Muscle layer of colon (tissue), 2 donors: ENCODE data around the gene SHISA4.

Experiments
- H3K27ac ChIP-seq: one replicate; pipeline ENCODE4 v1.7.0; 2013; ENCODE audit warnings: low read depth, mild to moderate bottlenecking, low read length, moderate library complexity
- H3K27me3 ChIP-seq, 2 donors: one replicate each; pipeline ENCODE4 v1.7.0; 2013; ENCODE audit warnings: low read length in 2 of 2, mild to moderate bottlenecking in 2 of 2; ENCODE audit not compliant: insufficient read depth in 2 of 2, control insufficient read depth in 1 of 2
- H3K36me3 ChIP-seq: one replicate; pipeline ENCODE4 v1.7.0; 2013; ENCODE audit warnings: mild to moderate bottlenecking, low read length; ENCODE audit not compliant: insufficient read depth
- H3K4me1 ChIP-seq: one replicate; pipeline ENCODE4 v1.7.0; 2013; ENCODE audit warnings: mild to moderate bottlenecking, low read length; ENCODE audit not compliant: insufficient read depth
- H3K4me3 ChIP-seq, 2 donors: one replicate each; pipeline ENCODE4 v1.7.0; 2013; ENCODE audit warnings: low read length in 2 of 2, low read depth in 1 of 2, mild to moderate bottlenecking in 1 of 2, moderate library complexity in 1 of 2
- H3K9ac ChIP-seq: one replicate; pipeline ENCODE4 v1.7.0; 2013; ENCODE audit warnings: low read length
- H3K9me3 ChIP-seq: one replicate; pipeline ENCODE4 v1.7.0; 2013; ENCODE audit warnings: mild to moderate bottlenecking, low read length
- donor health status: abdominal sarcoma.
- donor health status: Adenocarcinoma of cecum.

The SHISA4 gene

DNA sequence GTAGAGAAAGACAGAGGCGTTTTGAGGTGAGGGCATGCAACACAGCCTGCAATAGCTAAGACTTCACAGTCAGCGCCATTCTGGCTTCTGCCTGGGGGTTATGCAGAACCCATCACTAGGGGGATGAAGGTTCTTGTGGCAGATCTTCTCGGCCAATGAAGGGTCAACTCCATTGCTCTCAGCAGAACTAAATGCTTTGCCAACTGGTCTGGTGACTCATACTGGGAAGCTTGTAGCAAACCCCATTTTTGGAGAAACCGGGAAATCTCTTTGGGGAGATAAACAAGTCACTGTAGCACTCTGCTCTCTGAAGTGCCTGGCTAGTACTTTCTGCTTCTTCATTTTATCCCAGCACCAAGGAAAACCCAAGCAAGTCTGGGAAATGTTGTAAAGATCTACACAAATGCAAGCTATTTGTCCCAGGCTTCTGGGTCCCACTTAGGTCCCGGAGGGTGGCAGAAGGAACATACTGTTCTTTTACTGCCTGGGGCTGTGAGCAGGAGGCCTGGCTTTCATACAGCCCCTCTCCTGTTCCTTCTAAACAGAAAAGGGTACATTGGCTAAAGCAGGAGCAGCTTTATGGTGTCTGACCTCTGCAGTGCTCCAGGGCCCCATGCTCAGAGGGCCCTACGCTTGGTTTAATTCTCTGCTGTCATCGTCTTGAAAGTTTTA is 28.8 kb downstream of the SHISA4 start:
- Histone ChIP-seq H3K36me3 (peaks cover 6% of the 10 kb centered on the region), H3K27me3 (no peaks in the 10 kb centered on the region), H3K4me3 (peak overlapping the region; percentile 34 to 43), H3K4me1 (peaks cover 94% of the 10 kb centered on the region), H3K27ac (peak overlapping the region; percentile 79), H3K9ac (peak overlapping the region; percentile 50), H3K9me3 (no peaks in the 10 kb centered on the region)

DNA sequence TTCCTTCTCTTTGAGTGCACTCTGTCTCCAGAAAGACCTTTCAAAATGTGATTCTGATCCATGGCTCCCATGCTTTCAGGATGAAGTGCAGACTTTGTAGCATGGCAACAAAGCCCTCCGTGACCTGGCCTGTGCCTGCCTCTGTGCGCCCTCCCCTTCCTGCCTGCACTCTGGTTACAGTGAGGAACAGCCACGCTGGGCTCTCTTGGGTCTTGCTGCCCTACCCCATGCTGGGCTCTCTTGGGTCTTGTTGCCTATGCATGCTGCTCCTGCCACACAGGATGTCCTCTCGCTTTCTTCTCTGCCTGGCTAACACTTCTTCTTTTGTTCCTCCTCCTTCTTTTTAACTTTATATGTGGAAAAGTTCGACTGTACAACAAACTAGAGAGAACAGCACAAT is 29.6 kb downstream of the SHISA4 start:
- H3K9ac ChIP-seq, result peak overlapping the region; percentile 50
- H3K27ac ChIP-seq, result peak overlapping the region; percentile 79
- no peaks in the 10 kb centered on the region for H3K9me3 ChIP-seq
- H3K27me3 ChIP-seq, result no peaks in the 10 kb centered on the region
- H3K36me3 ChIP-seq, result peaks cover 6% of the 10 kb centered on the region
- H3K4me1 ChIP-seq, result peaks cover 94% of the 10 kb centered on the region
- H3K4me3 ChIP-seq, result peak overlapping the region; percentile 34 to 43

DNA sequence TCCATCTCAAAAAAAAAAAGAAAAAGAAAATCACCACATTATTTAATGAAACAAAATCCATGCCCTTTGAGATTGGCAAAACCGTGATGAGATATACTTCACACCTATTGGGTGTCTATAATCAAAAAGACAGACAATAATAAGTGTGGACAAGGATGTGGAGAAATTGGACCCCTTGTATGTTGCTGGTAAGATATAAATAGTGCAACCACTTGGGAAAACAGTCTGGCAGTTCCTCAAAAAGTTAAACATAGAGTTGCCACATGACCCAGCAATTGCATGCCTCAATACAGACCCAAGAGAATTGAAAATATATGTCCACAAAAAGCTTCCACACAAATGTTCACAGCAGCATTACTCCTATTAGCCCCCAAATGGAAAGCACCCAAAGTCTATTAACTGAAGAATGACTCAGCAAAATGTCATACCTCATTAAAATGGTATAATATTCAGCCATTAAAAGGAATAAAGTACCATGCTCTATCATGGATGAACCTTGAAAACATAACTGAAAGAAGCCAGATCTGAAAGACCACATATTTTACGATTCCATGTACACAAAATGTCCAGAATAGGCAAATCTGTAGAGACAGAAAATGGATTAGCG is 33.4 kb downstream of the SHISA4 start:
- Histone ChIP-seq H3K9ac (no peak overlapping the region), H3K4me3 (no peak overlapping the region), H3K36me3 (peaks cover 11% of the 10 kb centered on the region), H3K27me3 (no peaks in the 10 kb centered on the region), H3K9me3 (no peaks in the 10 kb centered on the region), H3K4me1 (peaks cover 74% of the 10 kb centered on the region), H3K27ac (no peak overlapping the region)

DNA sequence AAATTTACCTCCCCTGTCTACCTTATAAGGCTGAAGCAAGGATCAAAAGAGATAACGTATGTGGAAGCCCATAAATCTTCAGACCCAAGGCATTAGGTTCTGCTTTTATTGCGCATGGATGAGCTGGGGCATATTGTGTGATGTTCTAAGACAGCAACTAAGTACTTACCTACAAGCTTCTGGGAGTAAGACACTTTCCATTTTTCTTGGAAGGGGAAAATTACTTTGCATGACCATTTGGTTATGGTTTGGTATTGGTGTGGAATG is 36.5 kb downstream of the SHISA4 start:
- Histone ChIP-seq H3K9ac (no peak overlapping the region), H3K27me3 (no peaks in the 10 kb centered on the region), H3K27ac (peak overlapping the region; percentile 54), H3K4me1 (peaks cover 55% of the 10 kb centered on the region), H3K36me3 (peaks cover 26% of the 10 kb centered on the region), H3K9me3 (no peaks in the 10 kb centered on the region), H3K4me3 (no peak overlapping the region)

DNA sequence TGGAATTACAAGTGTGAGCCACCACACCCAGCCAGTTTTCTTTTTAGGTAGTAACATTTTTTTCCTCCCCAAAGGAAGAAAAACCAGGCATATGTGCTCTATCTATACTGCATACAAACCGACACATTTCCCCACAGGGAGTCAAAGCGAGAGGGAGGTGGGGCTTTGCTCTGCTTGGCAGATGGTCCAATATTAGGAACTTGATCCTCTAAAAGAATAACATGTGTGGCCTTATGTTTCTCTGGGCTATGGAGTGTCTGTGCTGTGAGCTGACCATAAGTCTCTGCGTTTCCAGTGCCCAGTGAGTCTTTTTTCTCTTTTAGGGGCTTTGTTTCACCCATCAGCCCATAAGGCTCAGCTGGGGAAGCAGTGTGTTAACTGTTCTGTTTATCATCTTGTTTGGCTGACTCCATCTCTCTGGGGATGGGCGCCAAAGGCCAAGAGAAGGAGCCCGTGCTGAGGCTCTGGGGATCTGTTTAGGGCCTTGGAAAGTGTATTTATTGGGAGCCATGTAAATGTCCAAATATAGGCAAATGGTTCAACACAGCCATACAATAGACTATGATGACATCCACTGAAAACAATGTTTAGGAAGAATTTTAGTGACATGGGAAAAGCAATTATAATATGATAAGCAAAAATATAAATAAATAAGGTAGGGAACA is 37.4 kb downstream of the SHISA4 start:
- Histone ChIP-seq H3K9ac (peak overlapping the region; percentile 36), H3K27ac (peak overlapping the region; percentile 54), H3K4me3 (no peak overlapping the region), H3K36me3 (peaks cover 35% of the 10 kb centered on the region), H3K9me3 (no peaks in the 10 kb centered on the region), H3K4me1 (peaks cover 51% of the 10 kb centered on the region), H3K27me3 (no peaks in the 10 kb centered on the region)

DNA sequence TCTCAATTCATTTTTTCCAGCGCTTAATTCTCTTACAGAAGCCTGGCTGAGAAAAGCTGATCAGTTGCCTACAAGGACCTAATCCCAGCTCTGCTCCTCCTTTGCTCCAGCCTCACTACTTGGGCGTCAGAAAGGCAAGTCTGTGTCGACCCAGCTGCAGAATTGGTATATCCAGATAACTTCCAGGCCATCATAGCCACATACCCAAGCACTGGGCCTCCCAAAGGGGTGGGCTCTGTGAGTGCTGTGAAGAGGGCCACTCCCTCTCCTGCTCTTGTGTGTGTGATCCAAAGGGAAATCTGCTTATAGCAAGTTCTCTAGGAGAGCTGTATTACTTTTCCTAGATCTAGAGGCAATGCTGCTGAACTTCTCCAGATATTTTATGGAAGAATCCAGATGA is 39.6 kb downstream of the SHISA4 start:
- H3K9ac ChIP-seq, result no peak overlapping the region

DNA sequence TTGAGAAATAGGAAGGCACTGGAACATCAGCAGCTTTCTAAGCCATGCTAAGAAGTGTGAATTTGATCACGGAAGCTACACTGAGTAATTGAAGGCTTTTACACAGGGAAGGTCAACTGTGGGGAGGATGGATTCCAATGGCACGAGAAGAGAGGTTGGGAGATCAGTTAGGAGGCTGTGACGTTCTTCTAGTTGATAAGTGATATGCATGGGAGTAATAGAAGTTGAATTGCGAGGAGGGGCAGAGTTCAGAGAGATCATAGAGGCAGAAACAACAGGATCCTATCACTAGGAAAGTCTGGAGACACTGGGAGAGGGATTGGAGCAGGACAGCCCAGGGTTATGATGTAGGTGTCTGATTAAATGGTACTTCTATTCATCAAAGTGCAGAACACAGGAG is 41.4 kb downstream of the SHISA4 start:
- peaks cover 61% of the 10 kb centered on the region for H3K4me1 ChIP-seq
- H3K9me3 ChIP-seq, result no peaks in the 10 kb centered on the region
- H3K36me3 ChIP-seq, result peaks cover 40% of the 10 kb centered on the region
- no peaks in the 10 kb centered on the region for H3K27me3 ChIP-seq
- H3K9ac ChIP-seq, result no peak overlapping the region
- no peak overlapping the region for H3K4me3 ChIP-seq
- peak overlapping the region; percentile 39 for H3K27ac ChIP-seq

More for the DNA sequence above, 39.6 kb downstream of the SHISA4 start:
- no peak overlapping the region for H3K27ac ChIP-seq
- H3K4me1 ChIP-seq, result peaks cover 51% of the 10 kb centered on the region
- H3K27me3 ChIP-seq, result no peaks in the 10 kb centered on the region
- no peak overlapping the region for H3K4me3 ChIP-seq
- H3K9me3 ChIP-seq, result no peaks in the 10 kb centered on the region
- peaks cover 37% of the 10 kb centered on the region for H3K36me3 ChIP-seq

DNA sequence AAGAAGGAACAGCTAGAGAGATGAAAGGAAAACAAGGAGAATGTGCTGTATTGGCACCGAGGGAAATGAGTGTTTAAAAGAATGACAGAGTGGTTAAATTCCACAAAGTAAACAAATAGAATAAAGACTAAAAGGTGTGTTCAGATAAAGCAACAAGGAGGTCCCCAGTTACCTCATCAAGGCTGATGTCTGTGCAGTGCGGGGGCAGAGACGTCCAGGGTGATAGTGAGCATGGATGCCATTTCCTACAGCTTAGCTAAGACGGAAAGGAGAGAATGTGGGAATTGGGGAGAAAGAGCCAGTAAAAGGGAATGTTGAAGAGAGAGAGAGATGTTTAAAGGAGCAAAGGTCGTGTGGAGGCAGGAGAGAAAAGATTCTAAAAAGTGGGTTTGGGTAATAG is 42.1 kb downstream of the SHISA4 start:
- no peaks in the 10 kb centered on the region for H3K9me3 ChIP-seq
- H3K4me3 ChIP-seq, result no peak overlapping the region
- no peaks in the 10 kb centered on the region for H3K27me3 ChIP-seq
- H3K36me3 ChIP-seq, result peaks cover 37% of the 10 kb centered on the region
- H3K27ac ChIP-seq, result peak overlapping the region; percentile 39
- peaks cover 60% of the 10 kb centered on the region for H3K4me1 ChIP-seq
- no peak overlapping the region for H3K9ac ChIP-seq

DNA sequence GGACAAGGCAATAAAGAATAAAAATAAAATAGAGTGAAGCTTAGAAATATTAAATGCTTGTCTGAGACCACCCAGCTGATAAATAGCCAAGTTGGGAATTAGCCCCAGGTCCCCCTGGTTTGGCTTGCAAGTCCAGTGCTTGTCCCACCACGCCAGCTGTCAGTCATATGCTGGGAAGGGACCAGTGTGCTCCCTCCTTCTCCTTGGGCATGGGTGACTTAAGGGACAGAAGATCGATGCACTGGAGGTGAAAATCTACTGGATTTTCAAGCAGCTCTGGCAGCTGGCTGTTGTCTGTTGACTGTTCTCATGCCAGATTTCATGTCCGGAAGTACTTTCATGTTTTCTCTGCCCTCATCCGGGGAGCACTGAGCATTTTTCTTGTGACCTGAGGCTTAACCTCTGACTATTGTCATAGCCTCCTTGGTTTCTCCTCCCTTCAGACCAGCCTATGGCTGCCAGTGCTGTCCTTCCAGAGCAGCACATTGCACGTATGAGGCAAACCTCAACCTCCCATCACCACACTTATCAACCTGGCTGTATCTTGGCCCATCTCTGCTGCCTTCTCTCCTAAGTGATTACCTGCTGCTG is 45.2 kb downstream of the SHISA4 start:
- Histone ChIP-seq H3K36me3 (peaks cover 33% of the 10 kb centered on the region), H3K9ac (no peak overlapping the region), H3K4me1 (peaks cover 50% of the 10 kb centered on the region), H3K27ac (peak overlapping the region; percentile 21), H3K9me3 (no peaks in the 10 kb centered on the region), H3K27me3 (no peaks in the 10 kb centered on the region), H3K4me3 (no peak overlapping the region)

DNA sequence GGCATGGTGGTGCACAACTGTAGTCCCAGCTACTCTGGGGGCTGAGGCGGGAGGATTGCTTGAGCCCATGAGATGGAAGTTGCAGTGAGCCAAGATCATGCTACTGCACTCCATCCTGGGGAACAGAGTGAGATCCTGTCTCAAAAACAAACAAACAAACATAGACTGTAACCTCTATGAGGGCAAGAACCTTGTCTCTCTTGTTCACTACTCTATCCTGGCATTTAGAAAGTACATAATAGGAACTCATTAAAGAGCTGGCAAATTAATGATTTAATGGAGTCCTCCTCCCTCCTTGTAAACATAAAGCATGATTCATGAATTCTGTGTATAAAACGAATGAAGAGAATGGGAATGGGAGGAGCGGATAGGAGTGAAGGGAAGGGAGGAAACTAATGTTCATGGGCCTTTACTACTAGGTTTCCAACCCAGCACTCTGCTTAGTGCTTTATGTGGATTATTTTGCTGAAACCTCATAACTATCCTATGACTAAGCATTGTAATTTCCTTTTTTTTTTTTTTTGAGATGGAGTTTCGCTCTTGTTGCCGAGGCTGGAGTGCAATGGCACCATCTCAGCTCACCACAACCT is 49.0 kb downstream of the SHISA4 start:
- no peaks in the 10 kb centered on the region for H3K27me3 ChIP-seq
- H3K27ac ChIP-seq, result peak overlapping the region; percentile 19

DNA sequence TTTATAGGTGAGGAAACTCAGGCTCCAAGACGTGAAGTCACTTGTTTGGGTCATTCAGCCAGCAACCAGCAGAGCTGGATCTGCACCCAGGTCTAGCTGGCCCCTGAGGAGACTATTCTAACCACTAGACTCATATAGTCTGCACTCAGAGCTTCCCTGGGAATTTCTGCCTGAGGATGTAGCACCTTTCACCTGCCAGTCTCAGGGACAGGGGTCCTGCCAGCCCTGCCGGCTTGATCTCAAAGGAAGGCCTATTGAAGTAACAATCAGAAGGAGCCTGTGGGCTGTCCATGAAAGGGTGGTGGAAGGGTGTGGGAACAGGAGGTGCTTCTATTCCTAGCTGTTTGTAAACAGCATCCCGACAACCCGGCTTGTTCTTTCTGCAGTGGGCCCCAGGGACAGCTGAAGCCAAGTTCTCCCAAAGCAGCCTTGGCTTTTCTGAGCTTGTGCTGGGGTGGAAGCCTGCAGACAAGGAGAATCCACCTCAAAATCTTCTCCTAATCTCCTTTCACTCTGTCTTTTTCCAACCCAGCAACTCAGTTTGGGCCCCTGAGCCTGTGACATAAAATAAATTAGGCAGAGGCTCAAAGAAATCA is 49.8 kb downstream of the SHISA4 start:
- Histone ChIP-seq H3K4me1 (peaks cover 44% of the 10 kb centered on the region), H3K9ac (peak overlapping the region; percentile 66)

More for the DNA sequence above, 49.0 kb downstream of the SHISA4 start:
- Histone ChIP-seq H3K9ac (no peak overlapping the region), H3K36me3 (peaks cover 21% of the 10 kb centered on the region), H3K4me1 (peaks cover 46% of the 10 kb centered on the region), H3K4me3 (no peak overlapping the region), H3K9me3 (no peaks in the 10 kb centered on the region)

More for the DNA sequence above, 49.8 kb downstream of the SHISA4 start:
- Histone ChIP-seq H3K36me3 (peaks cover 23% of the 10 kb centered on the region), H3K27me3 (no peaks in the 10 kb centered on the region), H3K27ac (peak overlapping the region; percentile 65), H3K4me3 (peak overlapping the region in 1 of 2 donors; percentile 11), H3K9me3 (no peaks in the 10 kb centered on the region)
